CD4-positive, alpha-beta T cell (primary cell): Measurements from ENCODE around the gene NKAP. TPM values are rescaled to one million over a fixed set of nuclear protein-coding genes. Genes with fewer than 3 reads are reported as not detected.

Experiments
- ATAC-seq: fragments of 200-7000 bp; cut with Tn5 transposase; one replicate; pipeline ENCODE4 v1.10.0; 2022; ENCODE audit warnings: mild to moderate bottlenecking; ENCODE audit not compliant: poor library complexity
- CTCF ChIA-PET: fragments of 350-600 bp; sonication (Branson Sonifier 250); formaldehyde crosslinking; loops from one replicate; lab custom pipeline; 2021; ENCODE audit warnings: antibody characterized with exemption, inconsistent platforms; lab: Charles Lee
- POLR2A ChIA-PET: fragments of 350-600 bp; sonication (Branson Sonifier 250); formaldehyde crosslinking; loops from one replicate; lab custom pipeline; 2021; ENCODE audit warnings: antibody characterized with exemption, inconsistent platforms; lab: Charles Lee
- DNase-seq, 14 experiments: peaks; one replicate each; pipeline ENCODE4 v3.0.0-alpha.2; 2013 to 2020; ENCODE audit warnings: mixed read lengths in 2 of 14
- H3K27ac ChIP-seq, 2 donors: one replicate each; pipeline versions ENCODE4 v1.5.1 to v1.7.0; 2013; ENCODE audit warnings: low read length in 2 of 2, low read depth in 1 of 2, mild to moderate bottlenecking in 1 of 2
- H3K27me3 ChIP-seq, 2 experiments: 1 replicate in 1 of 2; 2 replicates in 1 of 2; pipeline versions ENCODE4 v1.6.1 to v1.7.0; 2013; ENCODE audit warnings: low read length in 2 of 2, control low read depth in 1 of 2, mild to moderate bottlenecking in 1 of 2, moderate library complexity in 1 of 2; ENCODE audit not compliant: insufficient read depth in 2 of 2, control insufficient read depth in 1 of 2
- H3K36me3 ChIP-seq: one replicate; pipeline ENCODE4 v1.6.1; 2013; ENCODE audit warnings: low read length, control low read depth; ENCODE audit not compliant: insufficient read depth
- H3K4me1 ChIP-seq: one replicate; pipeline ENCODE4 v1.6.1; 2013; ENCODE audit warnings: low read length, control low read depth; ENCODE audit not compliant: insufficient read depth
- H3K4me3 ChIP-seq: one replicate; pipeline ENCODE4 v1.5.1; 2013; ENCODE audit warnings: mild to moderate bottlenecking, low read length, moderate library complexity
- H3K9me3 ChIP-seq, 2 experiments: 1 replicate in 1 of 2; 2 replicates in 1 of 2; pipeline versions ENCODE4 v1.6.1 to v1.7.0; 2013; ENCODE audit warnings: low read length in 2 of 2, mild to moderate bottlenecking in 2 of 2, control low read depth in 1 of 2, moderate library complexity in 1 of 2; ENCODE audit not compliant: control insufficient read depth in 1 of 2, insufficient read depth in 1 of 2
- H3K27ac Mint-ChIP-seq: one replicate; pipeline ENCODE4 v1.8.0; 2020; ENCODE audit warnings: mixed read lengths
- H3K27me3 Mint-ChIP-seq: one replicate; pipeline ENCODE4 v1.8.0; 2021; ENCODE audit warnings: mixed read lengths
- H3K36me3 Mint-ChIP-seq: one replicate; pipeline ENCODE4 v1.8.0; 2021; ENCODE audit warnings: low read depth, mixed read lengths
- H3K4me1 Mint-ChIP-seq: one replicate; pipeline ENCODE4 v1.8.0; 2021; ENCODE audit warnings: low read depth, mixed read lengths
- H3K4me3 Mint-ChIP-seq: one replicate; pipeline ENCODE4 v1.8.0; 2020; ENCODE audit warnings: mild to moderate bottlenecking, mixed read lengths
- H3K9me3 Mint-ChIP-seq: one replicate; pipeline ENCODE4 v1.8.0; 2020; ENCODE audit warnings: mixed read lengths
- CTCF ChIP-seq: fragments of 200-600 bp; IDR thresholded peaks from one replicate; pipeline ENCODE4 v1.8.0; 2022; ENCODE audit warnings: antibody characterized with exemption, mild to moderate bottlenecking
- intact Hi-C, 2 experiments: fragments of 100-400 bp; cut with DNase I in 1 of 2; cut with micrococcal nuclease in 1 of 2; formaldehyde crosslinking; loops; one replicate each; pipeline versions ENCODE4 v1.15.1 to v1.9.0; 2023 to 2025; cut with DNase I, micrococcal nuclease
- total RNA-seq, 174 experiments: library from RNA in 2 of 174; stranded (reverse) in 2 of 174; gene quantifications; one replicate each; pipeline ENCODE4 v1.2.3 and lab custom pipeline; 2021 to 2026

NKAP gene
- total RNA-seq, 2 experiments from 2014 or later = 14.5 to 15.6 TPM

GRCh38 chrX:119880552-119881437 is 62.8 kb downstream of the NKAP start:
- DNase-seq = peak in 8 of 14 experiments; percentile 4 to 76 (median 25)
- H3K4me1 Mint-ChIP-seq = peaks cover 20% of the 10 kb centered on the region
- no peak overlapping the region for H3K4me3 Mint-ChIP-seq
- H3K9me3 Mint-ChIP-seq = no peaks in the 10 kb centered on the region
- intact Hi-C loops = loop anchor here (2.0 kb wide), 2 partner anchors 90 to 364 kb away; partner anchors contain the start of gene RPL39 (in 1 of the 2)
- no peaks in the 10 kb centered on the region for H3K27me3 ChIP-seq
- no peaks in the 10 kb centered on the region for H3K27me3 Mint-ChIP-seq
- peaks cover 23% of the 10 kb centered on the region for H3K36me3 Mint-ChIP-seq
- no peak overlapping the region for H3K4me3 ChIP-seq
- H3K36me3 ChIP-seq = peaks cover 16% of the 10 kb centered on the region
- POLR2A ChIA-PET = no interaction called here
- TF ChIP-seq CTCF = peak; percentile 48
- H3K4me1 ChIP-seq = no peaks in the 10 kb centered on the region
- peak overlapping the region; percentile 69 for H3K27ac Mint-ChIP-seq
- H3K27ac ChIP-seq = no peak overlapping the region
- no peaks in the 10 kb centered on the region for H3K9me3 ChIP-seq
- ATAC-seq = peak; percentile 90
- CTCF ChIA-PET = interaction anchor here (1.1 to 1.3 kb wide), 2 partner anchors 28 to 365 kb away, joined by 3 read pairs; partner anchors contain the start of gene UPF3B

- no peaks in the 10 kb centered on the region for H3K9me3 Mint-ChIP-seq
- H3K4me1 Mint-ChIP-seq = peaks cover 20% of the 10 kb centered on the region
- H3K27me3 Mint-ChIP-seq = no peaks in the 10 kb centered on the region
- Histone ChIP-seq H3K27ac (no peak overlapping the region), H3K4me1 (no peaks in the 10 kb centered on the region), H3K27me3 (no peaks in the 10 kb centered on the region), H3K9me3 (no peaks in the 10 kb centered on the region), H3K4me3 (no peak overlapping the region), H3K36me3 (peaks cover 20% of the 10 kb centered on the region)
- CTCF ChIA-PET = interaction anchor here (1.1 to 1.3 kb wide), 2 partner anchors 27 to 364 kb away, joined by 3 read pairs; partner anchors contain the start of gene UPF3B
- DNase-seq = peak in 2 of 14 experiments; percentile 19 to 54
- intact Hi-C loops = loop anchor here (2.0 kb wide), 2 partner anchors 89 to 363 kb away; partner anchors contain the start of gene RPL39 (in 1 of the 2)
- POLR2A ChIA-PET = interaction anchor here (1.3 to 2.3 kb wide), 2 partner anchors 10 to 27 kb away, joined by 3 to 13 read pairs; partner anchors contain the start of gene UPF3B
- H3K36me3 Mint-ChIP-seq = peaks cover 23% of the 10 kb centered on the region
- no peak for ATAC-seq
- TF ChIP-seq CTCF = no peak
- H3K27ac Mint-ChIP-seq = peak overlapping the region; percentile 69
- H3K4me3 Mint-ChIP-seq = no peak overlapping the region
Observed at GRCh38 chrX:119880076-119880475, 63.5 kb downstream of the NKAP start.

DNA sequence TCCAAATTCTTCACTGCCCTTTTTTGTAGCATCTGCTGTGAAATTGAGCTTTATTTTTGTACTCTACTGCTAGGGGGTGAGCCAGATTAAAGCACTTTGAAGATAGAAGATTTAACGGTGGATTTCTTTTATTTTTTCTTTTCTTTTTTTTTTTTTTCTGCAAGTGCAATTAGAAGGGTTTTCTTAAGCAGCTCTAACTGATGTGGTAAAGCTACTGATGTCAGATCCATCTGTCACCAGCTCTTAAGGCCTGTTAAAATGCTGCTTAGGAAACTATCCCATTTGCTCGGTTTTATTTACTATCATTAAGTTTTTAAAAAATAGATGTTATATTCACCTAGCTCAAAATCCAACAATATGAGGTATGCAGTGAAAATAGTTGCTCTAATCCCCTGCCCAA is 64.8 kb downstream of the NKAP start:
- Histone ChIP-seq H3K27ac (no peak overlapping the region), H3K4me1 (no peaks in the 10 kb centered on the region), H3K27me3 (no peaks in the 10 kb centered on the region), H3K4me3 (no peak overlapping the region), H3K9me3 (no peaks in the 10 kb centered on the region), H3K36me3 (peaks cover 28% of the 10 kb centered on the region)
- ChIA-PET POLR2A (interaction anchor here (0.6 to 2.3 kb wide), 4 partner anchors 8 to 149 kb away, joined by 3 to 13 read pairs (median 3); partner anchors contain the start of genes RPL39 and UPF3B), CTCF (interaction anchor here (0.8 to 0.9 kb wide), 2 partner anchors 9 to 26 kb away, joined by 3 read pairs; no protein-coding TSS in a partner anchor)
- Mint-ChIP-seq H3K36me3 (peaks cover 26% of the 10 kb centered on the region), H3K27me3 (no peaks in the 10 kb centered on the region), H3K4me1 (peaks cover 20% of the 10 kb centered on the region), H3K27ac (peak overlapping the region; percentile 34), H3K9me3 (no peaks in the 10 kb centered on the region), H3K4me3 (no peak overlapping the region)
- no peak for TF ChIP-seq CTCF
- no peak for DNase-seq
- ATAC-seq = peak; percentile 50
- intact Hi-C loops = loop anchor here in 1 of 2 experiments (5.0 to 10.0 kb wide), 3 partner anchors 36 to 406 kb away; partner anchors contain the start of gene UBE2A
